SK-N-DZ (cell line): ENCODE results near the gene TBL1XR1.

Experiments
- DNase-seq: peaks from one replicate; pipeline ENCODE4 v3.0.0-alpha.2; 2015; ENCODE audit warnings: low spot score

The TBL1XR1 gene

GRCh38 chr3:177110386-177110785 lies 86.9 kb downstream of the TBL1XR1 start:
- DNase-seq: no peak

GRCh38 chr3:177109688-177110330 lies 87.5 kb downstream of the TBL1XR1 start:
- no peak for DNase-seq

- no peak for DNase-seq
Observed at GRCh38 chr3:177108648-177109047, 88.6 kb downstream of the TBL1XR1 start.

GRCh38 chr3:177107461-177108239 lies 89.6 kb downstream of the TBL1XR1 start:
- DNase-seq: no peak

- DNase-seq: no peak
Observed at GRCh38 chr3:177106594-177106993, 90.7 kb downstream of the TBL1XR1 start.

- DNase-seq: no peak
Observed at GRCh38 chr3:177106184-177106583, 91.1 kb downstream of the TBL1XR1 start.

GRCh38 chr3:177105623-177106022 lies 91.7 kb downstream of the TBL1XR1 start:
- DNase-seq: no peak

- DNase-seq: no peak
Observed at GRCh38 chr3:177104299-177104992, 92.8 kb downstream of the TBL1XR1 start.

GRCh38 chr3:177102553-177102952 lies 94.7 kb downstream of the TBL1XR1 start:
- peak; percentile 34 for DNase-seq

- DNase-seq: no peak
Observed at GRCh38 chr3:177098551-177098950, 98.7 kb downstream of the TBL1XR1 start.

- DNase-seq: no peak
Observed at GRCh38 chr3:177096615-177097014, 100.7 kb downstream of the TBL1XR1 start.

- DNase-seq: no peak
Observed at GRCh38 chr3:177093966-177094365, 103.3 kb downstream of the TBL1XR1 start.

GRCh38 chr3:177089901-177090300 lies 107.4 kb downstream of the TBL1XR1 start:
- DNase-seq: no peak

GRCh38 chr3:177089110-177089509 lies 108.2 kb downstream of the TBL1XR1 start:
- DNase-seq: no peak

GRCh38 chr3:177085794-177086193 lies 111.5 kb downstream of the TBL1XR1 start:
- no peak for DNase-seq

- DNase-seq: no peak
Observed at GRCh38 chr3:177084616-177085015, 112.7 kb downstream of the TBL1XR1 start.

- no peak for DNase-seq
Observed at GRCh38 chr3:177080122-177080521, 117.2 kb downstream of the TBL1XR1 start.

GRCh38 chr3:177079684-177080083 lies 117.6 kb downstream of the TBL1XR1 start:
- no peak for DNase-seq

GRCh38 chr3:177071496-177072156 lies 125.7 kb downstream of the TBL1XR1 start:
- no peak for DNase-seq

GRCh38 chr3:177069514-177070329 lies 127.6 kb downstream of the TBL1XR1 start:
- no peak for DNase-seq

- no peak for DNase-seq
Observed at GRCh38 chr3:177068967-177069366, 128.3 kb downstream of the TBL1XR1 start.
